Endothelial cell (in vitro differentiated cells): Measurements from ENCODE around the gene POP7. TPM values are rescaled to one million over a fixed set of nuclear protein-coding genes. Genes with fewer than 3 reads are reported as not detected.

Source experiments
- DNase-seq: peaks from one replicate; pipeline ENCODE4 v3.0.0; 2021; ENCODE audit warnings: low spot score
- H3K27ac Mint-ChIP-seq: one replicate; pipeline ENCODE4 v1.8.0; 2021; ENCODE audit warnings: mixed read lengths, inconsistent platforms; ENCODE audit not compliant: unreplicated experiment
- H3K27me3 Mint-ChIP-seq: one replicate; pipeline ENCODE4 v1.8.0; 2021; ENCODE audit warnings: mild to moderate bottlenecking, moderate library complexity, mixed read lengths, inconsistent platforms; ENCODE audit not compliant: unreplicated experiment
- H3K36me3 Mint-ChIP-seq: one replicate; pipeline ENCODE4 v1.8.0; 2021; ENCODE audit warnings: mild to moderate bottlenecking, low read depth, mixed read lengths, inconsistent platforms; ENCODE audit not compliant: unreplicated experiment
- H3K4me1 Mint-ChIP-seq: one replicate; pipeline ENCODE4 v1.8.0; 2021; ENCODE audit warnings: mild to moderate bottlenecking, mixed read lengths, inconsistent platforms; ENCODE audit not compliant: unreplicated experiment
- H3K4me3 Mint-ChIP-seq: one replicate; pipeline ENCODE4 v1.8.0; 2021; ENCODE audit warnings: mild to moderate bottlenecking, mixed read lengths, inconsistent platforms; ENCODE audit not compliant: unreplicated experiment
- H3K9me3 Mint-ChIP-seq: one replicate; pipeline ENCODE4 v1.8.0; 2021; ENCODE audit warnings: mixed read lengths, inconsistent platforms; ENCODE audit not compliant: unreplicated experiment
- total RNA-seq: library from RNA; stranded (reverse); fragmentation: NEBNext Ultra II Directional; extraction: Animal tissue kit (Norgen Biotek cat#: 25700); gene quantifications from one replicate; pipeline ENCODE4 v1.2.1, GENCODE V29; 2021; ENCODE audit not compliant: unreplicated experiment
- TF ChIP-seq, protein P1 (sequence below): fragments of 200-600 bp; sonication (generic); IDR thresholded peaks from one replicate; pipeline ENCODE4 v1.5.0; 2021; ENCODE audit warnings: antibody characterized with exemption; ENCODE audit not compliant: unreplicated experiment

The POP7 gene
- total RNA-seq, 1 donor from 2014 or later, result 30.6 TPM

DNA sequence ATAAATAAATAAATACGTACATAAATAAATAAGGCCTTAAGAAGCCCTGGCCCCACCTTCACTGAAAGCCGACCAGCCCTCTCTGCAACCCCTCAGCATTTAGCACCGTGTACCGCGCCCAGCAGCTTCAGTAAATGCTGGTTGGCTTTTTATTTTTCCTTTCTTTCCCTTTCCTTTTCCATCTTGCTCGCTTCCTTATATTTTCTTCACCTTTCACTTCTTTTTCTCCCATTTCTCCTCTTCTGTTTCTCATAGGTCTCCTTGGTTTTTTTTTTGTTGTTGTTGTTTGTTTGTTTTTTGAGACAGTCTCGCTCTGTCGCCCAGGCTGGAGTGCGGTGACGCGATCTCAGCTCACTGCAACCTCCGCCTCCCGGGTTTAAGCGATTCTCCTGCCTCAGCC, 38.7 kb downstream of the POP7 start:
- Mint-ChIP-seq H3K9me3 (peaks cover 4% of the 10 kb centered on the region), H3K4me3 (no peak overlapping the region), H3K36me3 (no peaks in the 10 kb centered on the region), H3K27ac (no peak overlapping the region), H3K27me3 (peaks cover 2% of the 10 kb centered on the region), H3K4me1 (no peaks in the 10 kb centered on the region)
- no peak for DNase-seq
- TF ChIP-seq, protein P1, sequence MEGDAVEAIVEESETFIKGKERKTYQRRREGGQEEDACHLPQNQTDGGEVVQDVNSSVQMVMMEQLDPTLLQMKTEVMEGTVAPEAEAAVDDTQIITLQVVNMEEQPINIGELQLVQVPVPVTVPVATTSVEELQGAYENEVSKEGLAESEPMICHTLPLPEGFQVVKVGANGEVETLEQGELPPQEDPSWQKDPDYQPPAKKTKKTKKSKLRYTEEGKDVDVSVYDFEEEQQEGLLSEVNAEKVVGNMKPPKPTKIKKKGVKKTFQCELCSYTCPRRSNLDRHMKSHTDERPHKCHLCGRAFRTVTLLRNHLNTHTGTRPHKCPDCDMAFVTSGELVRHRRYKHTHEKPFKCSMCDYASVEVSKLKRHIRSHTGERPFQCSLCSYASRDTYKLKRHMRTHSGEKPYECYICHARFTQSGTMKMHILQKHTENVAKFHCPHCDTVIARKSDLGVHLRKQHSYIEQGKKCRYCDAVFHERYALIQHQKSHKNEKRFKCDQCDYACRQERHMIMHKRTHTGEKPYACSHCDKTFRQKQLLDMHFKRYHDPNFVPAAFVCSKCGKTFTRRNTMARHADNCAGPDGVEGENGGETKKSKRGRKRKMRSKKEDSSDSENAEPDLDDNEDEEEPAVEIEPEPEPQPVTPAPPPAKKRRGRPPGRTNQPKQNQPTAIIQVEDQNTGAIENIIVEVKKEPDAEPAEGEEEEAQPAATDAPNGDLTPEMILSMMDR, result no peak

DNA sequence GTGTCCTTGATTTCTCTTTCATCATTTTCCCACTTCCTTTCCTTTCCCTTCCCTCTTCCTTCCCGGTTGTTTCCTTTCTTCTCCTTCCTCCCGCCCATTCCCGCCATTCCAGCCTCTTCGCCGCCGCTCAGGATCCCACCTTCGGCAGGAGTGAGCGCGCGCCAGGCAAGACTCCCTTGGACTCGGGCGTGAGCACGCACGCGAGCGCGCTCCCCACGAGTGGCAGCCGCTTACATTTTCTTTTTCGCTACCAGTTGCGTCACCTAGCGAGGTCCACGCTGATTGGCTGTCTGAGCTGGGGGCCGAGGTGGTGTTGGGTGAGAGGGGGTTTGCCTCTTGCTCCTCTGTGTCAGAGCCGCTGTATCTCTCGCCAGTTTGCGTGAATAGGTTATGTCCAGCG, 39.3 kb downstream of the POP7 start:
- H3K4me1 Mint-ChIP-seq, result no peaks in the 10 kb centered on the region
- TF ChIP-seq, protein P1, result no peak
- H3K9me3 Mint-ChIP-seq, result peaks cover 4% of the 10 kb centered on the region
- no peak for DNase-seq
- peaks cover 2% of the 10 kb centered on the region for H3K27me3 Mint-ChIP-seq
- H3K36me3 Mint-ChIP-seq, result no peaks in the 10 kb centered on the region
- H3K27ac Mint-ChIP-seq, result peak overlapping the region; percentile 13
- H3K4me3 Mint-ChIP-seq, result peak overlapping the region; percentile 69

DNA sequence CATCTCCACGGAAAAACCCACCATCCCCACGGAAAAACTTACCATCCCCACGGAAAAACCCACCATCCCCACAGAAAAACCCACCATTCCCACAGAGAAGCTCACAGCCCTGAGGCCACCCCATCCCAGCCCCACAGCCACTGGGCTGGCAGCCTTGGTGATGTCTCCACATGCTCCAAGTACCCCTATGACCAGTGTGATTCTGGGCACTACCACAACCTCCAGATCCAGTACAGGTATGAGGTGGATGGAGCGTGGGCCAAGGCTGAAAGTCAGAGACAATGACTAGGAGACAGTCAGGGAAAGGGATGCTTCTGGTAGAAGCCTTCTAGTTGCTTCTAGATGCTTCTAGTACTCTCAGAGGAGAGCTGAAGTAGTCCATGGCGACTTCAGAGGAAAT, 47.1 kb downstream of the POP7 start:
- H3K4me3 Mint-ChIP-seq, result no peak overlapping the region
- no peak overlapping the region for H3K27ac Mint-ChIP-seq
- no peaks in the 10 kb centered on the region for H3K4me1 Mint-ChIP-seq
- TF ChIP-seq, protein P1, result no peak
- no peak for DNase-seq
- H3K9me3 Mint-ChIP-seq, result no peaks in the 10 kb centered on the region
- H3K36me3 Mint-ChIP-seq, result no peaks in the 10 kb centered on the region
- peaks cover 4% of the 10 kb centered on the region for H3K27me3 Mint-ChIP-seq

DNA sequence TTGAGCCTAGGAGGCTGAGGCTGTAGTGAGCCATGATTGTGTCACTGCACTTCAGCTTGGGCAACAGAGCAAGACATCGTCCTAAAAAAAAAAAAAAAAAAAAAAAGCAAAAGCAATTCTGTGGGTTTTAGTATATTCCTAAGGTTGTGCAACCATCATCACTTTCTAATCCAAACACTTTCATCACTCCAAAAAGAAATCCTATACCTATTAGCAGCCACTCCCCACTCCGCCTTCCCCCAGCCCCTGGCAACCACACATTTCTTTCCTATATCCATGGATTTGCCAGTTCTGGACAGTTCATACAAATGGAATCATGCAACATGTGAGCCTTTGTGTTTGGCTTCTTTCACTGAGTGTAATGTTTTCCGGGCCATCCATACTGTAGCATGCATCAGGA, 47.8 kb downstream of the POP7 start:
- Mint-ChIP-seq H3K27ac (no peak overlapping the region), H3K4me1 (no peaks in the 10 kb centered on the region), H3K4me3 (no peak overlapping the region), H3K27me3 (peaks cover 4% of the 10 kb centered on the region), H3K36me3 (no peaks in the 10 kb centered on the region), H3K9me3 (no peaks in the 10 kb centered on the region)
- TF ChIP-seq, protein P1, result no peak
- no peak for DNase-seq

Other genes starting within 250 kb of the POP7 start
- 4.3 TPM for gene SPACDR, start 241.9 kb upstream of the POP7 start, total RNA-seq
- gene TSC22D4, start 226.9 kb upstream of the POP7 start, total RNA-seq, result 94.3 TPM
- gene NYAP1, start 222.2 kb upstream of the POP7 start, total RNA-seq, result 2.2 TPM
- gene AGFG2, start 166.9 kb upstream of the POP7 start, total RNA-seq, result 48.6 TPM
- 2.6 TPM for gene SAP25, start 132.2 kb upstream of the POP7 start, total RNA-seq
- 89.7 TPM for gene LRCH4, start 120.0 kb upstream of the POP7 start, total RNA-seq
- 1.3 TPM for gene FBXO24, start 119.8 kb upstream of the POP7 start, total RNA-seq
- 4.4 TPM for gene PCOLCE, start 103.8 kb upstream of the POP7 start, total RNA-seq
- gene MOSPD3, start 93.6 kb upstream of the POP7 start, total RNA-seq, result 31.7 TPM
- 1.0 TPM for gene TFR2, start 64.6 kb upstream of the POP7 start, total RNA-seq
- gene ACTL6B, start 49.7 kb upstream of the POP7 start, total RNA-seq, result not detected
- 336 TPM for gene GNB2, start 32.4 kb upstream of the POP7 start, total RNA-seq
- gene GIGYF1, start 11.9 kb upstream of the POP7 start, total RNA-seq, result 70.6 TPM
- 0.33 TPM for gene EPO, start 14.3 kb downstream of the POP7 start, total RNA-seq
- gene ZAN, start 27.5 kb downstream of the POP7 start, total RNA-seq, result 0.05 TPM
- 288 TPM for gene EPHB4, start 121.4 kb downstream of the POP7 start, total RNA-seq
- 60.5 TPM for gene SLC12A9, start 146.6 kb downstream of the POP7 start, total RNA-seq
- 93.8 TPM for gene TRIP6, start 161.3 kb downstream of the POP7 start, total RNA-seq
- gene SRRT, start 169.0 kb downstream of the POP7 start, total RNA-seq, result 173 TPM
- gene UFSP1, start 183.6 kb downstream of the POP7 start, total RNA-seq, result 2.4 TPM
- gene ACHE, start 189.8 kb downstream of the POP7 start, total RNA-seq, result 3.0 TPM
- gene MUC3A, start 243.4 kb downstream of the POP7 start, total RNA-seq, result 3.4 TPM